GM19468 (cell line): ENCODE data around the gene NOP10.
"Not testable (repeated sequence)": the region's sequence is repeated elsewhere in the genome, so short reads cannot be mapped to it uniquely, and the experiment has no call there.

ENCODE experiments used
- ATAC-seq: cut with Tn5 transposase; IDR thresholded peaks from one replicate; pipeline ENCODE4 v1.9.1; 2021; ENCODE audit warnings: mild to moderate bottlenecking, moderate library complexity, moderate number of reproducible peaks; ENCODE audit not compliant: unreplicated experiment; ENCODE audit errors: extremely low read depth

Gene NOP10

DNA sequence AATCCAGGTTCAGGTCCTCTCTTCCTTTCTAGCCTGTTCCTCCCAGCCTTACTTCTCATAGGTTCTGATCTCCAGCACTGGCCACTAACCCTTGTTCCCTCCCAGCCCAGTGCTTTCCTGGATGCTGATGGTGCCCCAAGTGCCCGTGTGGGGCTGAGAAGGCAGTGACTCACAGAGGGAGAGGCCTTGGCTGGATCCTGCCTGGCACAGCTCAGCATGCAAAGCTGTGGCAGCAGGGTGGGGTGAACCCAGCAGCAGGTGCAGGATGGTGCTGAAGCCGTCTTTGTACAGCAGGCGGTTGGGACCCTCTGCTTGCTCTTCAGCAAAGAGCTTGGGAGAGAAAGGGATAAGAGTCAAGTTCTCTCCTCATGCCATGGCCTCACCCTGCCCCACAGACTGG lies 16.5 kb upstream of the NOP10 start:
- ATAC-seq, result no peak

DNA sequence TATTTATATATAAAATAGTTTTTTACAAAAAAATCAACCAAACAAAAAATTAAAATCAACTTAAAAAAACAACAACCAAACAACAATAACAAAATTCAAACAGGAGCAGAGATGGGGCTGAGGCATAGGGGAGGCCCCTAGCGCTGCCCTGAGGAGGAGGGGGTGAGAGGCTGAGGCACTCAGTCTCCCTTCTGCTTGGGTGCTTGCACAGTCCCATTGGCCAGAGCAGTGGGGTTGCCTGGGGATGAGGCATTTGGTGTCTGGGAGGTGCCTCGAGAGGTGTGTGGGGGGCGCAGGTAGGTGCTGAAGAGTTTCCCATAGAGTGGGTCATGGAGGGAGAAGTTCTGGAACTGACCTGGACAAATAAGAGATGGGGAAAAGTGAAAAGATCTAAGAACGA lies 16.0 kb upstream of the NOP10 start:
- no peak for ATAC-seq

DNA sequence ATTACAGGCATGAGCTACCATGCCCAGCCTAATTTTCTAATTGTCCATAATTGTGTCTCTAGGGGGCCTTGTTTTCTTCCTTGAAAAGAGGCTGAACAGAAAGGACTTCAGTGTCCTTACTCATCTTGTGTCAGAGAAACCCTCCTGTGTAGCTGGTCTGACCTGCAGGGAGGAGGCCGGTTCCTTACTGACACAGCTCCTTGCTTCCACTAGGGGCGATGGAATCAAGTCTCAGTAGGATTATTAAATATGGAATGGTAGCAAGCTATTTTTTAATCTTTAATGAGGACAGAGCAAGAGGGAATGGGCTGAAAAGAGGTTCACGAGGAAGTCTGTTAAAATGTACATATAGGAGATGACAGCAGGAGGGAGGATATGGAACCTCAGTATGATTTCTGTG lies 15.4 kb upstream of the NOP10 start:
- no peak for ATAC-seq

DNA sequence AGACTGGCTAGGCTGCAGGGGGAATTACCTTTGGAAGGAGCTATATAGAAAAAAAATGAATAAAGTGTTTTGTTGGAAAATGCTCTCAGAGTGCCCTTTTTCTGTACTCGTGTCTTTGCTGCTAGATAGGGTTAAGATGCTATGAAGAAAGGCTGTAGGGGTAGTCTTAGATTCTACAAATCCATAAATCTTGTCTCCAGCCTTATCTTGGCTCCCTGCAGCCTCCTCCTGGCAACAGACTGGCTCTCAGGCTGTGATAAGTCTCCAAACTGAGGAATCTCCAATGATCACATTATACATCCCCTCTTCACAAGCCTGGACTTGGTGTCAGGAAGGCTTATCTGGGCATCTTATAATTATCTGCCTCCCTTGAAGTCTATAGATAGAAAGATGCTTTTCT lies 14.7 kb upstream of the NOP10 start:
- ATAC-seq, result no peak

DNA sequence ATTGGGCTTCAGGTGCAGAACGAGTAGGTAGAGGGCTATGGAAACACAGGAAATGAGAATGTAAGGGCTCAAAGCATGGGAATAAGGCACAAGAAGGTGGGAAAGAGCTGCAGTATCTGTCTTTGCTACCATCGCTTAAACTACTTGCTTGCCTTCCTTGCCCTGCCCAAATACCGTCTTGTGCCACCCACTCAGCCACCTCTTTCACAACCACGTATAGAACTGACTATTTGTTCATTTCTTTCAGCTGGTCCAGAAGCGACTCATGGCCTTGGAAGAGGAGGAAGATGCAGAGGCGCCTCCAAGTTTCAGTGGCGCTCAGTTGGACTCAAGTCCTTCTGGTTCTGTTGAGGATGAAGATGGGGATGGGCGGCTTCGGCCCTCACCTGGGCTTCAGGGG lies 12.3 kb upstream of the NOP10 start:
- no peak for ATAC-seq

DNA sequence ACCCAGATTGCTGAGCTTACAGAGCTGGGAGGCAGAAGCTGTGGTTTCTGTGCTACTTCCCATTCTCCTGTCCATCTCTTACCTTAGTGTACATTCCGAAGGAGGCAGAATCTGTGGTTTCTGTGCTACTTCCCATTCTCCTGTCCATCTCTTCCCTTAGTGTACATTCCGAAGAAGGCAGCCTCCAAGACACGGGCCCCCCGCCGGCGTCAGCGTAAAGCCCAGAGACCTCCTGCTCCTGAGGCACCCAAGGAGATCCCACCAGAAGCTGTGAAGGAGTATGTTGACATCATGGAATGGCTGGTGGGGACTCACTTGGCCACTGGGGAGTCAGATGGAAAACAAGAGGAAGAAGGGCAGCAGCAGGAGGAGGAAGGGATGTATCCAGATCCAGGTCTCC lies 11.3 kb upstream of the NOP10 start:
- ATAC-seq, result no peak

DNA sequence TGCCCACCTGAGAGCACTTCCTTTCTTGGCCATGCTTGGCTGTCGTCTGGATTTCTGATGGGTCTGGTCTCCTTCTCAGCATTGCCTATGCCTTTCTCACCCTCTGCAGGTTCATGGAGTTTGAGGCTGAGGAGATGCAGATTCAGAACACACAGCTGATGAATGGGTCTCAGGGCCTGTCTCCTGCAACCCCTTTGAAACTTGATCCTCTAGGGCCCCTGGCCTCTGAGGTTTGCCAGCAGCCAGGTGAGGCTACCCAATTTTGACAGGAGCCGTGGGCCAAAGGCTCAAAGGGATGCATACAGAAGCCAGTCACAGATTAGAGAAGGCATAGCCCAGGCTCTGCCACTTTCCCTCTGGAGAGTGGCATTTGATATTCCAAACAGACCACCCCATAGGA lies 10.7 kb upstream of the NOP10 start:
- ATAC-seq, result no peak

DNA sequence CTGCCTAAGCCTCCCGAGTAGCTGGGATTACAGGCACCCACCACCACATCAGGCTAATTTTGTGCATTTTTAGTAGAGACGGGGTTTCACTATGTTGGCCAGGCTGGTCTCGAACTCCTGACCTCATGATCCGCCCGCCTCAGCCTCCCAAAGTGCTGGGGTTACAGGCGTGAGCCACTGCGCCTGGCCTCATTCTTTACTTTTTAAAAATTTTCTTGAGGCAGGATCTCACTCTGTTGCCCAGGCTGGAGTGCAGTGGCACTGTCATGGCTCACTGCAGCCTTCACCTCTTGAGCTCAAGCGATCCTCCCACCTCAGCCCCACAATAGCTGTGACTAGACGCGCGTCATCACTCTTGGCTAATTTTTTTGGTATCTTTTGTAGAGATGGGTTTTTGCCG lies 10.1 kb upstream of the NOP10 start:
- not testable (repeated sequence) for ATAC-seq

DNA sequence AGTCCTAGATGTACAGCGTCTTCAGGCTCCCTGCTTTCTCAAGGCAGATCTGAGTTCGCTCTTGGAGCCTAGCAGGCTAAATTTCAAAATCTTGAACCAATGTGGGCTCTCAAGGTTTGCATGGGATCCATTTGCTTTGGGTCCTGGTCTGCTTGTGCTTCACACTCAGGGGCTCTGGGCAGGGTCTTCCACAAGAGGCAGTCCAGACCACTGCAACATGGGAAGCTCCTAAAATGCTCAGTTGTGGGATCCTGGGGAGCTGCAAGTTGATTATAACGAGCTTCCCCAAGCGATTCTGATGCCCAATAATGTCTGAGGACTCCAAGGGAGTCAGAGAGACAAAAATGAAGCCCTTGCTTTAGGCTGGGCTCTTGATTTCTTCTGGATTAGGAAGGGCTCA lies 6.8 kb upstream of the NOP10 start:
- no peak for ATAC-seq

DNA sequence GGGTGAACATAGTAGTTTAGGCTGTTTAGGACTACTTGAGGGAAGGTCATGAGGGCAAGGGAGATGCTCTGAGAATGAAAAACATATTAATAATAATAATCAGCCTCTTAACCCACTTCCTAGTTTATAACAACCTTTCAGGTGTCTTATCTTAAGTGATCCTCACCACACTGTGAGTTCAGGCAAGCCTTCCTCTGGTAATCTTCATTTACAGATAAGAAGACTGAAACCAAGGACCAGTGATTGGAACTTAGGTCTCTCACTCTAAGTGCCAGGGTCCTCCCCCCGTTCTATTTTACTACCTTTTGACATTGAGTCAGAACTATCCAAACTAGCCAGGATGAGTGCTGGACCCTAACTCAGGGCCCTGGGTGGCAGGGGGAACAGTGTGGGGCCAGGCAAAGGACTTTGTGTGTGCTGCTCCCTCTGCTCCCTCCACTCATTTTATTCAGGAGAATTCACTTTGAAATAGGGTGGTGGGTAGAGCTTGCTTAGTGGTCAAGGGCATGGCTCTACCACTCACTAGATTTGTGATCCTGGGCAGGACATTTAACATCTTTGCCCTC lies 5.9 kb upstream of the NOP10 start:
- ATAC-seq, result no peak

DNA sequence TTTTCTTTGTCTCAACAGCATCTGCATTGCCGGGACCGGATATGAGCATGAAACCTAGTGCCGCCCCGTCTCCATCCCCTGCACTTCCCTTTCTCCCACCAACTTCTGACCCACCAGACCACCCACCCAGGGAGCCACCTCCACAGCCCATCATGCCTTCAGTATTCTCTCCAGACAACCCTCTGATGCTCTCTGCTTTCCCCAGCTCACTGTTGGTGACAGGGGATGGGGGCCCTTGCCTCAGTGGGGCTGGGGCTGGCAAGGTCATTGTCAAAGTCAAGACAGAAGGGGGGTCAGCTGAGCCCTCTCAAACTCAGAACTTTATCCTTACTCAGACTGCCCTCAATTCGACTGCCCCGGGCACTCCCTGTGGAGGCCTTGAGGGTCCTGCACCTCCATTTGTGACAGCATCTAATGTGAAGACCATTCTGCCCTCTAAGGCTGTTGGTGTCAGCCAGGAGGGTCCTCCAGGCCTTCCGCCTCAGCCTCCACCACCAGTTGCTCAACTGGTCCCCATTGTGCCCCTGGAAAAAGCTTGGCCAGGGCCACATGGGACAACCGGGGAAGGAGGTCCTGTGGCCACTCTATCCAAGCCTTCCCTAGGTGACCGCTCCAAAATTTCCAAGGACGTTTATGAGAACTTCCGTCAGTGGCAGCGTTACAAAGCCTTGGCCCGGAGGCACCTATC lies 5.2 kb upstream of the NOP10 start:
- no peak for ATAC-seq

DNA sequence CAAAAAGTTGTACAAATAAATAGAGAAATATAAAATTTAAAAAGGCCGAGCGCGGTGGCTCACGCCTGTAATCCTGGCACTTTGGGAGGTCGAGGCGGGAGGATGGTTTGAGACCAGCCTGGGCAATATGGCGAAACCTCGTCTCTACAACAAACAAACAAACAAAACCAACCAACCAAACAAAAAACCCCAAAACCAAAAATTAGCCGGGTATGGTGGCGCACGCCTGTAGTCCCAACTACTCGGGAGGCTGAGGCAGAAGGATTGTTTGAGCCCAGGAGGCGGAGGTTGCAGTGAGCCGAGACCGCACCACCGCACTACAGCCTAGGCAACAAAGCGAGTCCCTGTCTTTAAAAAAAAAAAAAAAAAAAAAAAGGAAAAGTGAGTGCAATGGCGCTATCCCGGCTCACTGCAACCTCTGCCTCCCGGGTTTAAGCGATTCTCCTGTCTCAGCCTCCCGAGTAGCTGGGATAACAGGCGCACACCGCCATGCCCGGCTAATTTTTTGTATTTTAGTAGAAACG lies 661 bp downstream of the NOP10 start:
- not testable (repeated sequence) for ATAC-seq

DNA sequence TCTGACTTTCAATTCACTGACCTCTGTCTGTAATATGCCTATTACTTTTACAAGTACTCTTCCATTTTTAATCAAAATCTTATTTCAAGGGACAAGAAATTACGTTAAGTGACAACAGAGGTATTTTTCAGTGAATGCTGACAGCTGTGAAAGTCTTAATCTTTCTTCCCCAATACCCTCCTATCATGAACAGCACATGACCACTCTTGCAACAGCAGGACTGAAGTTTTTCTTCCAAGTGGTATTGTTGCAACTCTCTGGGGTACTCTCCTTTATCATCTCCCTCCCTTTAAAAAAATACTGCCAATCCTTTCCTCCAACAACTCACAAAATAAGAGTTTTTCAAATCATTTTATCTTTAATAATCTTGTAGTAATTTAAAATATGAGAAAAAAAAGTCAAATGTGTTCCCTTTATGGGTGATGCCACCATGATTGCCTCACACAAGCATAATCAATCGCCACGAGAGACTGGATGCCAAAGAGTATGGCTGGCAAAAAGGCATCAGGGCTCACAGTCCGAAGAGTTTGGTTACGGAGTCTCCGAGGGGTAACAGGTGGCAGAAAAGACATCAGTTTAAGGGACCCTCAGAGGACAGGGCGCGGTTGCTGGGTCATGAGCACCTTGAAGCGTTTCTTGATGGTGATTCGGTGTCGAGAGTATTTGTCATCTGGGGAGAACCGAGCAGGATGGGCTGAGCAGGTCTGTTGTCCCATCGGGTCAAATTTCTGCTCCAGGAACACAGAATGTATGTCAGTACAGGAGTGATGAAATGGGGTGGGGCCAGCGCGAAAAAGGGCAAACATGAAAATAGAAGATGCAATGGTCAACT lies 1.3 kb downstream of the NOP10 start:
- ATAC-seq, result no peak

DNA sequence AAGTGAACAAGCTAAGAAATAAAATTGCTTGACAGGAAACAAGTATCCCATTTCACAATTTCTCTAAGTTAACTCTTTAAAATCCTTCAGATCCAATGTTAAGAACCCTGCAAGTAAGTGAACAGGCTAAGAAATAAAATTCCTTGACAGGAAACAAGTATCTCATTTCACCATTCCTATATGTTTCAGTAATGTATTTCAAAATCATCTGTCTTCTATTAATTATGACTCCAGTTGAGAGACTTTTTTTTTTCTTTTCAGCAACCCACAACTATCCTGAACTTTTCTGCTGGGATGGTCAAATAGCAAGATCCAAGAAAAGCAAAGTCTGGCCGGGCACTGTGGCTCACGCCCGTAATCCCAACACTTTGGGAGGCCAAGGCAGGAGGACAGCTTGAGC lies 3.0 kb downstream of the NOP10 start:
- ATAC-seq, result no peak

DNA sequence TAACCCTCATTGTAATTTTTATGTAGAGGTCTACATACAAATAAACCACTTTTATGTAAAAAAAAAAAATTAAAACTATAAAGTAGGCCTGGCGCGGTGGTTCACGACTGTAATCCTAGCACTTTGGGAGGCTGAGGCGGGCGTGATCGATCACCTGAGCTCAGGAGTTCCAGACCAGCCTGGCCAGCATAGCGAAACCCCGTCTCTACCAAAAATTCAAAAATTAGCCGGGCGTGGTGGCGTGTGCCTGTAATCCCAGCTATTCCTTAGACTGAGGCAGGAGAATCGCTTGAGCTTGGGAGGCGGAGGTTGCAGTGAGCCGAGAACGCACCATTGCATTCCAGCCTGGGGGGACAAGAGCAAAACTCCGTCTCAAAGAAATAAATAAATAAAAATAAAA lies 4.6 kb downstream of the NOP10 start:
- no peak for ATAC-seq

DNA sequence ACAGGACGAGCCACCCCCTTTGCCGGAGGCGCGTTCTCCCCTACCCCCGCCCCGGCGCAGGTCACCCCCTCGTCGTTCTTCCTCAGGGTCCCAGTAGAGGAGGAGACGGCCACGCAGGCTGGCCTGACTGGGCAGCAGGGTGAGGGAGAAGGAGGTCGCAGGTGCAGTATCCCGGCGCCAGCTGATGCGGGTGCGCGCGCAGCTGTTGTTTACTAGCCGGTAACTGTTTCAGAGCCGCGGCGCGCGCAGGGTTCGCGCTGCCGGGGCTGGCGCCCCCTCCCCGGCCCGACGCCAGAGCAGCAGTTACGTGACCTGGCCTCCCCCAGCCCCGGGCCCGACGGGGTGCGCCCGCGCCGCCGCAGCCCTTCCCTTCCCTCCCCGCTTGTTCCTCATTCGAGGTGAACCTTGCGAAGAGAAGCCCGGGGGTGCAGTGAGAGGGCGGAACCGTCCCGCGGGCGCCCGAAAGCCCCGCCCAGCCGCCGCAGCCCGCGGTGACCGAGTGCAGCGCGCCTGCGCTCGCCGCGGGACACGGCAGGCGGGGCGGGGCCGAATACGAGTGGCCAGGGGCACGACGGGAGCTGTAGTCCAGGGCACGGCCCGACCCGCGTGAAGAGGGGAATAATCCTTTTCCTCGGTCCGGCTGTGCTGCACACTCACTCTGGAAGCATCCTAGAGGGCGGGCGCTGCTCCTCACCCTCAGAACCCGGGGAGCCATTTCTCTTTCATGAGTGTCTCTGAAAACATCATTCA lies 5.2 kb downstream of the NOP10 start, which contains the start of gene SLC12A6:
SLC12A6 (minus strand) TSS at position 225 of the 750 bp plus-strand sequence. CDS start 1,101 bp downstream, outside the sequence.
- ATAC-seq, result peak; percentile 74

DNA sequence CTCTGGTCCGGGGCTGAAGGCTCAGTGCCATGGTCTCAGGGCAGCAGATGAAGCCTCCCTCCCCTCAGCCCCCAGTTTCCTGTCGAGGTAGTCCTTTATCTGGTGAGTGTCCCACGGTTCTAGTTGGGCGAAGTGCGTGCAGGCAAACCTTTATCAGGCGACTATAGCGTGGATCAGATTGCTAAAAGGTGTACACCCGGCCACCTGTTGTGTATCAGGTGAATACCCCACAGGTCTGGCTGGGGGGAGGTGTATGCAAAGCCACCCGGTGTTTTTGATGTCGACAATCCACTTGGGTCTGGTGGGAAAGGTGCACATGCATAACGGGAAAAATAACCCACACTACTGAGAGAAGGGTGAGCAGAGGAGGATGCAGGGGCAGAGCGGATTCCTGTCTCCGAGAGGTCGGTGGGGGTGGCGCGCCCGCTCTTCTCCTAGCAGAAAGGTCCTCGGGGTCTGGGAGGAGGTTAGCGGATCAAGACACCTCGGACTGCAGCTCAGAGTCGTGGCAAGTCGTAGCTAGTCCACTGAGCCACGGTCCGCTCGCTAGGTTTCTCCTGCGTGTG lies 5.9 kb downstream of the NOP10 start:
- ATAC-seq, result no peak

DNA sequence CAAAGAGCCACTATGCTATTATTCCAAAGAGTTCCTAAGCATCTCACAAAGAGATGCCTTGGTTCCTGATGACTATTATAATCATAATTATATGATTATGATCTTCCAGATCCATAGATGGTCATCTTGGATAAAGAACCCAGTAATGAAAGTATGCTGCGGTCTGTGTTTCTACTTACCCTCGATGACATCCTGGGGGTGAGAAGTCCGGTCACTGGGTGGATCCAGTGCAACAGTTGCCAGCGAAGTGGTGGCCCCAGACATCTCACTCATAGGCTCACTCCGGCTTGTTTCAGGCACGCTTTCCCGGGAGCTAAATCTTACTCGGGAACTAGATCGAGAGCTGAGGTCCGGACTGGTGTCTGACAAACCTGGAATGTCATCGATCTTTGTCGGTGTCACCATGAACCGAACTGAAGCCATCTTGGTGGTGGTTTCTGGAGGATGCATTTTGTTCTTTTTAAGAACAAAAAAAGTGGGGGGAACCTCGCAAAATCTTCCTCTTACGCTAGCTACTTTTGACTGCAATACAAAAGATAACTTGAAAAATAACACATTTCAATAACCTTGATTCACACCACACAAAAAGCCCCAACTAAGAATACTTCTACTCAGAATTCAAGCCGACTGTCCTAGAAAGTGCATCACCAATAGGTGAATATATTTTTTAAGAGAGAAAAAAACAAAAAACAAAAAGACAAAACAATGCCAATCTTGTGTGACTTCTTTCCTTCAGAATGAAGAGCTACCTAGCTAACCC lies 6.5 kb downstream of the NOP10 start:
- ATAC-seq, result no peak
